HEK293 (cell line): ENCODE measurements around the gene EPS8L1.

Source experiments
- CTCF ChIA-PET: fragments of 350-600 bp; formaldehyde crosslinking; extraction: SDS; loops from one replicate; lab custom pipeline; 2021; ENCODE audit warnings: antibody characterized with exemption; lab: Yijun Ruan, JAX
- POLR2A ChIA-PET: fragments of 300-600 bp; formaldehyde crosslinking; extraction: SDS; loops from one replicate; lab custom pipeline; 2020; ENCODE audit warnings: antibody characterized with exemption, inconsistent platforms; lab: Yijun Ruan, JAX
- H3K27ac ChIP-seq: fragments of 200-500 bp; sonication (Bioruptor generic); 2 replicates; pipeline ENCODE4 v1.5.1; 2014; ENCODE audit warnings: low read depth, low read length, control low read depth, inconsistent platforms; ENCODE audit errors: extremely low read depth
- H3K36me3 ChIP-seq, 2 experiments: fragments of 200-500 bp in 1 of 2; sonication (Bioruptor generic) in 1 of 2; 1 replicate in 1 of 2; 2 replicates in 1 of 2; pipeline ENCODE4 v1.5.1; 2014 to 2017; ENCODE audit warnings: inconsistent platforms in 2 of 2, low read length in 2 of 2; ENCODE audit not compliant: control insufficient read depth in 2 of 2, insufficient read depth in 1 of 2
- H3K4me1 ChIP-seq: fragments of 200-500 bp; sonication (Bioruptor generic); 2 replicates; pipeline ENCODE4 v1.5.1; 2014; ENCODE audit warnings: mild to moderate bottlenecking, low read length, inconsistent platforms; ENCODE audit not compliant: control insufficient read depth, insufficient read depth
- H3K4me3 ChIP-seq: 2 replicates; pipeline ENCODE4 v1.5.1; 2011; ENCODE audit warnings: low read depth, mild to moderate bottlenecking, control low read depth, low read length, moderate library complexity
- H3K9me3 ChIP-seq: fragments of 200-500 bp; sonication (Bioruptor generic); 2 replicates; pipeline ENCODE4 v1.5.1; 2014; ENCODE audit warnings: low read depth, low read length, inconsistent platforms; ENCODE audit not compliant: control insufficient read depth, insufficient read depth
- BCL11A ChIP-seq: fragments of 450-650 bp; formaldehyde crosslinking; IDR thresholded peaks from 2 replicates; pipeline ENCODE4 v1.5.1; 2016; ENCODE audit warnings: low read depth, missing biosample characterization, missing genetic modification characterization
- FEZF1 ChIP-seq: fragments of 450-650 bp; formaldehyde crosslinking; IDR thresholded peaks from 2 replicates; pipeline ENCODE4 v1.5.1; 2016; ENCODE audit warnings: missing biosample characterization, missing genetic modification characterization
- GLI2 ChIP-seq: fragments of 450-650 bp; formaldehyde crosslinking; IDR thresholded peaks from 2 replicates; pipeline ENCODE4; 2017; ENCODE audit warnings: missing biosample characterization, missing genetic modification characterization, low read depth, borderline replicate concordance
- GLI4 ChIP-seq: fragments of 450-650 bp; formaldehyde crosslinking; IDR thresholded peaks from 2 replicates; pipeline ENCODE4 v1.5.1; 2016; ENCODE audit warnings: missing biosample characterization, missing genetic modification characterization
- GLIS1 ChIP-seq: fragments of 450-650 bp; formaldehyde crosslinking; IDR thresholded peaks from 2 replicates; pipeline ENCODE4 v1.5.1; 2016; ENCODE audit warnings: missing biosample characterization, missing genetic modification characterization
- GLIS2 ChIP-seq: fragments of 450-650 bp; formaldehyde crosslinking; IDR thresholded peaks from 2 replicates; pipeline ENCODE4 v1.5.1; 2016; ENCODE audit warnings: missing biosample characterization, missing genetic modification characterization
- HOXC10 ChIP-seq: sonication (generic); formaldehyde crosslinking; IDR thresholded peaks from 2 replicates; pipeline ENCODE4 v1.8.1; 2023; ENCODE audit warnings: mild to moderate bottlenecking, missing genetic modification reagents
- KLF7 ChIP-seq: fragments of 450-650 bp; formaldehyde crosslinking; IDR thresholded peaks from 2 replicates; pipeline ENCODE4 v1.5.1; 2016; ENCODE audit warnings: missing biosample characterization, missing genetic modification characterization, borderline replicate concordance
- MEIS1 ChIP-seq: sonication (generic); formaldehyde crosslinking; IDR thresholded peaks from 2 replicates; pipeline ENCODE4 v1.8.1; 2022; ENCODE audit warnings: missing genetic modification reagents, mild to moderate bottlenecking, borderline replicate concordance
- OSR2 ChIP-seq: fragments of 450-650 bp; formaldehyde crosslinking; IDR thresholded peaks from 2 replicates; pipeline ENCODE4 v1.5.1; 2016; ENCODE audit warnings: missing biosample characterization, missing genetic modification characterization
- SP2 ChIP-seq: fragments of 450-650 bp; formaldehyde crosslinking; IDR thresholded peaks from 2 replicates; pipeline ENCODE4 v1.5.1; 2016; ENCODE audit warnings: missing biosample characterization, missing genetic modification characterization
- ZBTB48 ChIP-seq: fragments of 450-650 bp; formaldehyde crosslinking; IDR thresholded peaks from 2 replicates; pipeline ENCODE4 v1.5.1; 2016; ENCODE audit warnings: missing biosample characterization, missing genetic modification characterization
- ZEB2 ChIP-seq: fragments of 450-650 bp; formaldehyde crosslinking; IDR thresholded peaks from 2 replicates; pipeline ENCODE4 v1.5.1; 2016; ENCODE audit warnings: missing biosample characterization, missing genetic modification characterization
- ZIC2 ChIP-seq: fragments of 450-650 bp; formaldehyde crosslinking; IDR thresholded peaks from 2 replicates; pipeline ENCODE4 v1.5.1; 2016; ENCODE audit warnings: missing biosample characterization, missing genetic modification characterization
- ZNF18 ChIP-seq: fragments of 450-650 bp; formaldehyde crosslinking; IDR thresholded peaks from 2 replicates; pipeline ENCODE4 v1.5.1; 2016; ENCODE audit warnings: missing biosample characterization, missing genetic modification characterization
- ZNF280C ChIP-seq: fragments of 450-650 bp; formaldehyde crosslinking; IDR thresholded peaks from 2 replicates; pipeline ENCODE4 v1.5.1; 2016; ENCODE audit warnings: missing biosample characterization, missing genetic modification characterization
- ZNF311 ChIP-seq: fragments of 450-650 bp; formaldehyde crosslinking; IDR thresholded peaks from 2 replicates; pipeline ENCODE4 v1.5.1; 2017; ENCODE audit warnings: missing biosample characterization, missing genetic modification characterization, borderline replicate concordance
- ZNF391 ChIP-seq: fragments of 450-650 bp; formaldehyde crosslinking; IDR thresholded peaks from 2 replicates; pipeline ENCODE4 v1.5.1; 2016; ENCODE audit warnings: low read depth, missing biosample characterization, missing genetic modification characterization, borderline replicate concordance
- ZNF433 ChIP-seq: fragments of 450-650 bp; formaldehyde crosslinking; IDR thresholded peaks from 2 replicates; pipeline ENCODE4 v1.5.1; 2016; ENCODE audit warnings: missing biosample characterization, missing genetic modification characterization, low read depth
- ZNF514 ChIP-seq: fragments of 450-650 bp; formaldehyde crosslinking; IDR thresholded peaks from 2 replicates; pipeline ENCODE4 v1.5.1; 2016; ENCODE audit warnings: missing biosample characterization, missing genetic modification characterization
- ZNF660 ChIP-seq: fragments of 450-650 bp; IDR thresholded peaks from 2 replicates; pipeline ENCODE4 v1.5.1; 2018; ENCODE audit warnings: missing biosample characterization, mild to moderate bottlenecking, missing genetic modification characterization
- TF ChIP-seq, protein P1 (sequence below): fragments of 450-650 bp; formaldehyde crosslinking; IDR thresholded peaks from 2 replicates; pipeline ENCODE4 v1.5.1; 2016; ENCODE audit warnings: missing biosample characterization, missing genetic modification characterization

EPS8L1 gene

DNA sequence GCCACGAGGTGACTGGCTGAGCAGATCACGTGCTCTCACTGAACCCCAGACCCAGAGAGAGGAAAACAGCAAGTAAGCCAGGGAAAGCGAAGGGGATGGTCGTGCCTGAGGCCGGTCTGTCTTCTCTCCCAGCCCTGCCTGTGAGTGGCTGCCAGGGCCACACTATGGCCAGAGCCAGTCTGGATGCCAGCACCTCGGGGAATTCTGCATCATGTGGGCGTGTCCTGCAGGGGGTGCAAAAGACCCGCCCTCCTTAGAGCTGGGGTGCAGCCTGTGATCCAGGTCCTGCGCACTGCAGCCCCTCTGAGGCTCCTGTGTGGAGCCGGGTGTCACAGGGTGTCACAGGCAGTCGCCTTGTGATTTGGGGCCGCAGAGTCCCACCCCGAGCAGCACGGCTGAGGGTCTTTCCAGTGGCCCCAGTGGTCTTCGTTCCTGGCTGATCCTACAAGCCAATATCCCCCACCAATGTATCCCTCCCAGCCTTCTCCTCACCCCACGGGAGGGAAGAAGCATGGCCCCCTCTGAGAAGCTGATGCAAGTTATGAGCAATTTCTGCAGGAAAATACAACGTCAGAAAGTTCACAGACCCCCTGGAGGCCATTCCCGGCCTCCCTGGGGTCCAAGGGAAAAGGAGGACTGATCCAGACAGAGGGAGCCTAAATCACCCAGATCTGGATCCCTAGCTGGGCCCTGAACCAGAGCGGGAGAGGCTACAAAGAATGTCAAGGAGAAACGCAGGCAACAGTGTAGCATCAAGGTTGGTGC, 34.0 kb downstream of the EPS8L1 start:
- Histone ChIP-seq H3K27ac (no peak overlapping the region), H3K36me3 (peaks cover 0 to 42% of the 10 kb centered on the region in 2 experiments; a peak in 2 of 3 replicates), H3K4me3 (no peak overlapping the region), H3K9me3 (no peaks in the 10 kb centered on the region), H3K4me1 (peaks cover 9% of the 10 kb centered on the region)
- no peak for TF ChIP-seq ZEB2 (tag by site-specific recombination)
- no peak for TF ChIP-seq ZNF514 (tag by site-specific recombination)
- no peak for TF ChIP-seq GLI4 (tag by site-specific recombination)
- TF ChIP-seq ZNF311 (tag by site-specific recombination): no peak
- TF ChIP-seq ZBTB48 (tag by site-specific recombination): no peak
- TF ChIP-seq BCL11A (tag by site-specific recombination): no peak
- TF ChIP-seq MEIS1 (CRISPR knock-in tag): no peak
- TF ChIP-seq, protein P1, sequence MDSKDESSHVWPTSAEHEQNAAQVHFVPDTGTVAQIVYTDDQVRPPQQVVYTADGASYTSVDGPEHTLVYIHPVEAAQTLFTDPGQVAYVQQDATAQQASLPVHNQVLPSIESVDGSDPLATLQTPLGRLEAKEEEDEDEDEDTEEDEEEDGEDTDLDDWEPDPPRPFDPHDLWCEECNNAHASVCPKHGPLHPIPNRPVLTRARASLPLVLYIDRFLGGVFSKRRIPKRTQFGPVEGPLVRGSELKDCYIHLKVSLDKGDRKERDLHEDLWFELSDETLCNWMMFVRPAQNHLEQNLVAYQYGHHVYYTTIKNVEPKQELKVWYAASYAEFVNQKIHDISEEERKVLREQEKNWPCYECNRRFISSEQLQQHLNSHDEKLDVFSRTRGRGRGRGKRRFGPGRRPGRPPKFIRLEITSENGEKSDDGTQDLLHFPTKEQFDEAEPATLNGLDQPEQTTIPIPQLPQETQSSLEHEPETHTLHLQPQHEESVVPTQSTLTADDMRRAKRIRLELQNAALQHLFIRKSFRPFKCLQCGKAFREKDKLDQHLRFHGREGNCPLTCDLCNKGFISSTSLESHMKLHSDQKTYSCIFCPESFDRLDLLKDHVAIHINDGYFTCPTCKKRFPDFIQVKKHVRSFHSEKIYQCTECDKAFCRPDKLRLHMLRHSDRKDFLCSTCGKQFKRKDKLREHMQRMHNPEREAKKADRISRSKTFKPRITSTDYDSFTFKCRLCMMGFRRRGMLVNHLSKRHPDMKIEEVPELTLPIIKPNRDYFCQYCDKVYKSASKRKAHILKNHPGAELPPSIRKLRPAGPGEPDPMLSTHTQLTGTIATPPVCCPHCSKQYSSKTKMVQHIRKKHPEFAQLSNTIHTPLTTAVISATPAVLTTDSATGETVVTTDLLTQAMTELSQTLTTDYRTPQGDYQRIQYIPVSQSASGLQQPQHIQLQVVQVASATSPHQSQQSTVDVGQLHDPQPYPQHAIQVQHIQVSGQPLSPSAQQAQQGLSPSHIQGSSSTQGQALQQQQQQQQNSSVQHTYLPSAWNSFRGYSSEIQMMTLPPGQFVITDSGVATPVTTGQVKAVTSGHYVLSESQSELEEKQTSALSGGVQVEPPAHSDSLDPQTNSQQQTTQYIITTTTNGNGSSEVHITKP (tag by site-specific recombination): no peak
- no peak for TF ChIP-seq KLF7 (tag by site-specific recombination)
- no peak for TF ChIP-seq ZNF18 (tag by site-specific recombination)
- no peak for TF ChIP-seq OSR2 (tag by site-specific recombination)
- no peak for TF ChIP-seq ZNF660 (tag by site-specific recombination)
- TF ChIP-seq GLIS2: 0 out of 2 replicates have a peak, but pooled peaks have one; percentile 18
- TF ChIP-seq HOXC10 (CRISPR knock-in tag): no peak
- TF ChIP-seq FEZF1 (tag by site-specific recombination): no peak
- TF ChIP-seq ZNF280C: no peak
- no peak for TF ChIP-seq SP2 (tag by site-specific recombination)
- TF ChIP-seq GLIS1 (tag by site-specific recombination): peak; percentile 95
- TF ChIP-seq ZIC2: peak; percentile 55
- no peak for TF ChIP-seq GLI2 (tag by site-specific recombination)
- TF ChIP-seq ZNF433 (tag by site-specific recombination): no peak
- no peak for TF ChIP-seq ZNF391 (tag by site-specific recombination)
- CTCF ChIA-PET: no interaction called here
- POLR2A ChIA-PET: no interaction called here
